HG03280 (cell line): ENCODE measurements around the gene FOXP4.

Experiments
- ATAC-seq: cut with Tn5 transposase; IDR thresholded peaks from one replicate; pipeline ENCODE4 v1.9.1; 2021; ENCODE audit warnings: mild to moderate bottlenecking, moderate library complexity; ENCODE audit not compliant: unreplicated experiment

The FOXP4 gene

GRCh38 chr6:41519745-41520699 lies 26.2 kb upstream of the FOXP4 start:
- no peak for ATAC-seq

- ATAC-seq = no peak
Observed at GRCh38 chr6:41522780-41523548, 23.2 kb upstream of the FOXP4 start.

- no peak for ATAC-seq
Observed at GRCh38 chr6:41523915-41524633, 22.1 kb upstream of the FOXP4 start.

- ATAC-seq = no peak
Observed at GRCh38 chr6:41524634-41525011, 21.6 kb upstream of the FOXP4 start.

- no peak for ATAC-seq
Observed at GRCh38 chr6:41527721-41528408, 18.3 kb upstream of the FOXP4 start.

GRCh38 chr6:41528409-41528963 lies 17.7 kb upstream of the FOXP4 start:
- no peak for ATAC-seq

GRCh38 chr6:41529049-41529448 lies 17.1 kb upstream of the FOXP4 start:
- ATAC-seq = no peak

GRCh38 chr6:41529970-41530369 lies 16.2 kb upstream of the FOXP4 start:
- ATAC-seq = no peak

- ATAC-seq = no peak
Observed at GRCh38 chr6:41530476-41530875, 15.7 kb upstream of the FOXP4 start.

GRCh38 chr6:41531016-41531415 lies 15.2 kb upstream of the FOXP4 start:
- no peak for ATAC-seq

GRCh38 chr6:41531591-41532582 lies 14.3 kb upstream of the FOXP4 start:
- peak; percentile 95 for ATAC-seq

GRCh38 chr6:41535766-41536165 lies 10.4 kb upstream of the FOXP4 start:
- no peak for ATAC-seq

GRCh38 chr6:41536795-41537758 lies 9.1 kb upstream of the FOXP4 start:
- ATAC-seq = no peak

- ATAC-seq = no peak
Observed at GRCh38 chr6:41538556-41539182, 7.5 kb upstream of the FOXP4 start.

GRCh38 chr6:41539204-41539603 lies 7.0 kb upstream of the FOXP4 start:
- no peak for ATAC-seq

GRCh38 chr6:41541364-41541763 lies 4.8 kb upstream of the FOXP4 start:
- ATAC-seq = no peak

GRCh38 chr6:41543087-41543486 lies 3.1 kb upstream of the FOXP4 start:
- no peak for ATAC-seq
